ENCODE measurements around the gene LGALSL. TPM values are rescaled to one million over a fixed set of nuclear protein-coding genes. Genes with fewer than 3 reads are reported as not detected.

LGALSL gene
- 1 to 10 TPM in 1 of 2 experiments, under 1 TPM in 1; 0.83 to 1.2 TPM for total RNA-seq

GRCh38 chr2:64453770-64454385, at the start of gene LGALSL:
TSS of gene LGALSL (plus strand) at chr2:64454162. CDS start at chr2:64454546, 384 bp downstream.
- ChIA-PET POLR2A (no interaction called here), CTCF (no interaction called here)
- peak; percentile 35 for DNase-seq

GRCh38 chr2:64404743-64405142, 49.2 kb upstream of the LGALSL start:
- ChIA-PET POLR2A (no interaction called here), CTCF (no interaction called here)
- DNase-seq = no peak
- H3K9me3 Mint-ChIP-seq = no peaks in the 10 kb centered on the region
- peaks cover 10% of the 10 kb centered on the region for H3K27me3 Mint-ChIP-seq
- no peaks in the 10 kb centered on the region for H3K36me3 Mint-ChIP-seq (ENCODE audit: low read depth)
- H3K27ac Mint-ChIP-seq = no peak overlapping the region
- H3K4me1 Mint-ChIP-seq = no peaks in the 10 kb centered on the region
- H3K4me3 Mint-ChIP-seq = no peak overlapping the region

More at GRCh38 chr2:64453770-64454385, at the start of gene LGALSL:
- peaks cover 12% of the 10 kb centered on the region for H3K4me1 Mint-ChIP-seq
- peaks cover 2% of the 10 kb centered on the region for H3K36me3 Mint-ChIP-seq (ENCODE audit: low read depth)
- no peaks in the 10 kb centered on the region for H3K9me3 Mint-ChIP-seq
- peak within 1 kb of the TSS; percentile 82 for H3K4me3 Mint-ChIP-seq
- no peak within 1 kb of the TSS for H3K27ac Mint-ChIP-seq
- peaks cover 41% of the 10 kb centered on the region for H3K27me3 Mint-ChIP-seq

- ChIA-PET CTCF (no interaction called here), POLR2A (no interaction called here)
- H3K36me3 Mint-ChIP-seq (ENCODE audit: low read depth) = no peaks in the 10 kb centered on the region
- H3K4me1 Mint-ChIP-seq = no peaks in the 10 kb centered on the region
- no peak for DNase-seq
- H3K27me3 Mint-ChIP-seq = peaks cover 10% of the 10 kb centered on the region
- no peak overlapping the region for H3K27ac Mint-ChIP-seq
- no peaks in the 10 kb centered on the region for H3K9me3 Mint-ChIP-seq
- no peak overlapping the region for H3K4me3 Mint-ChIP-seq
Observed at GRCh38 chr2:64405581-64406406, 48.2 kb upstream of the LGALSL start.

- Mint-ChIP-seq H3K4me3 (no peak overlapping the region), H3K9me3 (no peaks in the 10 kb centered on the region), H3K36me3 (ENCODE audit: low read depth) (no peaks in the 10 kb centered on the region), H3K4me1 (no peaks in the 10 kb centered on the region), H3K27me3 (peaks cover 10% of the 10 kb centered on the region), H3K27ac (no peak overlapping the region)
- ChIA-PET CTCF (no interaction called here), POLR2A (no interaction called here)
- DNase-seq = no peak
Observed at GRCh38 chr2:64406407-64406774, 47.6 kb upstream of the LGALSL start.

GRCh38 chr2:64408031-64408430, 45.9 kb upstream of the LGALSL start:
- no peak for DNase-seq
- Mint-ChIP-seq H3K36me3 (ENCODE audit: low read depth) (no peaks in the 10 kb centered on the region), H3K4me1 (no peaks in the 10 kb centered on the region), H3K27ac (no peak overlapping the region), H3K4me3 (no peak overlapping the region), H3K27me3 (peaks cover 10% of the 10 kb centered on the region), H3K9me3 (no peaks in the 10 kb centered on the region)
- ChIA-PET CTCF (no interaction called here), POLR2A (interaction anchor here (0.6 kb wide), 1 partner anchor 261 kb away, joined by 3 read pairs; no protein-coding TSS in a partner anchor)

- Mint-ChIP-seq H3K27me3 (peaks cover 10% of the 10 kb centered on the region), H3K9me3 (no peaks in the 10 kb centered on the region), H3K4me3 (no peak overlapping the region), H3K36me3 (ENCODE audit: low read depth) (no peaks in the 10 kb centered on the region), H3K27ac (no peak overlapping the region), H3K4me1 (no peaks in the 10 kb centered on the region)
- CTCF ChIA-PET = interaction anchor here (0.6 kb wide), 1 partner anchor 71 kb away, joined by 3 read pairs; no protein-coding TSS in a partner anchor
- no peak for DNase-seq
- POLR2A ChIA-PET = no interaction called here
Observed at GRCh38 chr2:64410671-64411070, 43.3 kb upstream of the LGALSL start.

- H3K4me3 Mint-ChIP-seq = no peak overlapping the region
- POLR2A ChIA-PET = no interaction called here
- H3K9me3 Mint-ChIP-seq = no peaks in the 10 kb centered on the region
- H3K27me3 Mint-ChIP-seq = peaks cover 6% of the 10 kb centered on the region
- H3K36me3 Mint-ChIP-seq (ENCODE audit: low read depth) = no peaks in the 10 kb centered on the region
- H3K4me1 Mint-ChIP-seq = no peaks in the 10 kb centered on the region
- CTCF ChIA-PET = no interaction called here
- H3K27ac Mint-ChIP-seq = no peak overlapping the region
- DNase-seq = no peak
Observed at GRCh38 chr2:64412671-64413070, 41.3 kb upstream of the LGALSL start.

GRCh38 chr2:64414736-64415435, 39.1 kb upstream of the LGALSL start:
- H3K27me3 Mint-ChIP-seq = no peaks in the 10 kb centered on the region
- no peak for DNase-seq
- no peak overlapping the region for H3K4me3 Mint-ChIP-seq
- H3K36me3 Mint-ChIP-seq (ENCODE audit: low read depth) = no peaks in the 10 kb centered on the region
- CTCF ChIA-PET = no interaction called here
- H3K4me1 Mint-ChIP-seq = no peaks in the 10 kb centered on the region
- no peaks in the 10 kb centered on the region for H3K9me3 Mint-ChIP-seq
- H3K27ac Mint-ChIP-seq = no peak overlapping the region
- POLR2A ChIA-PET = no interaction called here

GRCh38 chr2:64417624-64418023, 36.3 kb upstream of the LGALSL start:
- no peak overlapping the region for H3K27ac Mint-ChIP-seq
- H3K27me3 Mint-ChIP-seq = no peaks in the 10 kb centered on the region
- ChIA-PET POLR2A (no interaction called here), CTCF (interaction anchor here (1.0 to 1.2 kb wide), 2 partner anchors 8 to 14 kb away, joined by 3 to 4 read pairs; no protein-coding TSS in a partner anchor)
- no peaks in the 10 kb centered on the region for H3K9me3 Mint-ChIP-seq
- no peaks in the 10 kb centered on the region for H3K36me3 Mint-ChIP-seq (ENCODE audit: low read depth)
- no peak for DNase-seq
- no peak overlapping the region for H3K4me3 Mint-ChIP-seq
- no peaks in the 10 kb centered on the region for H3K4me1 Mint-ChIP-seq

- Mint-ChIP-seq H3K27me3 (peaks cover 3% of the 10 kb centered on the region), H3K4me1 (no peaks in the 10 kb centered on the region), H3K9me3 (no peaks in the 10 kb centered on the region), H3K27ac (no peak overlapping the region), H3K36me3 (ENCODE audit: low read depth) (no peaks in the 10 kb centered on the region), H3K4me3 (no peak overlapping the region)
- ChIA-PET POLR2A (no interaction called here), CTCF (no interaction called here)
- DNase-seq = no peak
Observed at GRCh38 chr2:64419596-64420165, 34.3 kb upstream of the LGALSL start.

GRCh38 chr2:64420677-64421076, 33.3 kb upstream of the LGALSL start:
- peaks cover 4% of the 10 kb centered on the region for H3K27me3 Mint-ChIP-seq
- CTCF ChIA-PET = interaction anchor here (1.4 kb wide), 1 partner anchor 36 kb away, joined by 3 read pairs; no protein-coding TSS in a partner anchor
- H3K36me3 Mint-ChIP-seq (ENCODE audit: low read depth) = no peaks in the 10 kb centered on the region

GRCh38 chr2:64421201-64421600, 32.8 kb upstream of the LGALSL start:
- Mint-ChIP-seq H3K27ac (no peak overlapping the region), H3K9me3 (no peaks in the 10 kb centered on the region), H3K4me3 (no peak overlapping the region), H3K36me3 (ENCODE audit: low read depth) (no peaks in the 10 kb centered on the region), H3K27me3 (peaks cover 7% of the 10 kb centered on the region), H3K4me1 (no peaks in the 10 kb centered on the region)
- CTCF ChIA-PET = interaction anchor here (1.4 kb wide), 1 partner anchor 35 kb away, joined by 3 read pairs; no protein-coding TSS in a partner anchor
- no peak for DNase-seq
- POLR2A ChIA-PET = no interaction called here

More at GRCh38 chr2:64420677-64421076, 33.3 kb upstream of the LGALSL start:
- no peak for DNase-seq
- Mint-ChIP-seq H3K4me1 (no peaks in the 10 kb centered on the region), H3K4me3 (no peak overlapping the region), H3K9me3 (no peaks in the 10 kb centered on the region), H3K27ac (no peak overlapping the region)
- POLR2A ChIA-PET = no interaction called here

GRCh38 chr2:64422466-64422865, 31.5 kb upstream of the LGALSL start:
- Mint-ChIP-seq H3K27me3 (peaks cover 9% of the 10 kb centered on the region), H3K9me3 (no peaks in the 10 kb centered on the region), H3K4me3 (no peak overlapping the region), H3K27ac (no peak overlapping the region), H3K36me3 (ENCODE audit: low read depth) (no peaks in the 10 kb centered on the region), H3K4me1 (no peaks in the 10 kb centered on the region)
- ChIA-PET CTCF (no interaction called here), POLR2A (no interaction called here)
- no peak for DNase-seq
